Suprapubic skin (tissue), 4 donors: ENCODE results near the gene SLC26A4.

Source experiments
- CTCF ChIP-seq, 2 donors: fragments of 200-600 bp in 1 of 2; fragments of 450-650 bp in 1 of 2; sonication (generic) in 1 of 2; IDR thresholded peaks; one replicate each; pipeline ENCODE4 v1.5.1; 2016 to 2019; ENCODE audit warnings: antibody characterized with exemption in 2 of 2, mild to moderate bottlenecking in 1 of 2, moderate library complexity in 1 of 2
- EP300 ChIP-seq: sonication (generic); formaldehyde crosslinking; IDR thresholded peaks from one replicate; pipeline ENCODE4 v1.6.1; 2017; ENCODE audit warnings: antibody characterized with exemption
- POLR2A ChIP-seq, 2 donors: fragments of 450-650 bp; IDR thresholded peaks; one replicate each; pipeline ENCODE4 v1.6.1; 2017; ENCODE audit warnings: antibody characterized with exemption in 2 of 2, mild to moderate bottlenecking in 2 of 2, moderate library complexity in 2 of 2
- POLR2AphosphoS5 ChIP-seq, 3 donors: sonication (generic); formaldehyde crosslinking; IDR thresholded peaks; one replicate each; pipeline ENCODE4 v1.6.1; 2017; ENCODE audit warnings: antibody characterized with exemption in 3 of 3

- no peak for TF ChIP-seq CTCF (IDR thresholded peaks at IDR 0.05)
- TF ChIP-seq POLR2A (IDR thresholded peaks at IDR 0.05): no peak
- TF ChIP-seq POLR2AphosphoS5 (IDR thresholded peaks at IDR 0.05): no peak
- TF ChIP-seq EP300: no peak
Measured at GRCh38 chr7:107661081-107661864, 645 bp downstream of the SLC26A4 start.
